SK-N-SH treated with all-trans-retinoic acid at 6 μM for 48 hours (cell line): Measurements from ENCODE around the gene ZSWIM8.

Experiments
- ATAC-seq: fragments of 200-7000 bp; cut with Tn5 transposase; 3 replicates; pipeline ENCODE4 v1.9.1; 2020; ENCODE audit warnings: mild to moderate bottlenecking, moderate library complexity
- ARNTL ChIP-seq: fragments of 450-650 bp; formaldehyde crosslinking; IDR thresholded peaks from 2 replicates; pipeline ENCODE4 v1.5.0; 2020; ENCODE audit warnings: low read depth, mild to moderate bottlenecking, moderate library complexity, borderline replicate concordance
- BACH2 ChIP-seq: fragments of 250-450 bp; sonication (Bioruptor Pico); IDR thresholded peaks from 2 replicates; pipeline ENCODE4 v1.9.0; 2021; ENCODE audit warnings: mild to moderate bottlenecking, borderline replicate concordance
- CREB5 ChIP-seq: fragments of 250-450 bp; sonication (Bioruptor Pico); IDR thresholded peaks from 2 replicates; pipeline ENCODE4 v1.5.1; 2020; ENCODE audit warnings: low read depth, mild to moderate bottlenecking, moderate library complexity
- CSDC2 ChIP-seq: fragments of 250-450 bp; sonication (Bioruptor Pico); IDR thresholded peaks from 2 replicates; pipeline ENCODE4 v1.5.0; 2020; ENCODE audit warnings: mild to moderate bottlenecking, moderate library complexity
- CSRNP3 ChIP-seq: fragments of 250-450 bp; sonication (Bioruptor Pico); IDR thresholded peaks from 2 replicates; pipeline ENCODE4 v1.5.1; 2021; ENCODE audit warnings: mild to moderate bottlenecking, moderate library complexity
- ESRRG ChIP-seq: fragments of 250-450 bp; sonication (Bioruptor Pico); IDR thresholded peaks from 2 replicates; pipeline ENCODE4 v1.6.1; 2021; ENCODE audit warnings: mild to moderate bottlenecking
- ISL1 ChIP-seq: fragments of 250-450 bp; sonication (Bioruptor Pico); IDR thresholded peaks from 2 replicates; pipeline ENCODE4 v2.1.2; 2022; ENCODE audit warnings: mild to moderate bottlenecking, moderate library complexity
- OSR1 ChIP-seq: fragments of 250-450 bp; sonication (Bioruptor Pico); IDR thresholded peaks from 2 replicates; pipeline ENCODE4 v1.8.0; 2022; ENCODE audit warnings: moderate library complexity, mild to moderate bottlenecking, inconsistent platforms
- PATZ1 ChIP-seq: fragments of 250-450 bp; sonication (Bioruptor Pico); IDR thresholded peaks from 2 replicates; pipeline ENCODE4 v1.8.0; 2020; ENCODE audit warnings: mild to moderate bottlenecking, moderate library complexity, borderline replicate concordance
- POU6F1 ChIP-seq: fragments of 250-450 bp; sonication (Bioruptor Pico); IDR thresholded peaks from 2 replicates; pipeline ENCODE4 v1.8.0; 2021; ENCODE audit warnings: low read depth, mild to moderate bottlenecking, moderate library complexity, borderline replicate concordance
- PPARA ChIP-seq: fragments of 250-450 bp; sonication (Bioruptor Pico); IDR thresholded peaks from 2 replicates; pipeline ENCODE4 v1.5.0; 2020; ENCODE audit warnings: mild to moderate bottlenecking, borderline replicate concordance
- SNAI2 ChIP-seq: fragments of 250-450 bp; sonication (Bioruptor Pico); IDR thresholded peaks from 2 replicates; pipeline ENCODE4 v1.5.0; 2020; ENCODE audit warnings: mild to moderate bottlenecking, moderate library complexity
- TCF4 ChIP-seq: fragments of 250-450 bp; sonication (Bioruptor Pico); IDR thresholded peaks from 2 replicates; pipeline ENCODE4 v1.8.0; 2021; ENCODE audit warnings: mild to moderate bottlenecking, moderate library complexity, borderline replicate concordance
- TOX ChIP-seq: fragments of 250-450 bp; sonication (Bioruptor Pico); IDR thresholded peaks from 2 replicates; pipeline ENCODE4 v1.8.0; 2021; ENCODE audit warnings: mild to moderate bottlenecking, moderate library complexity, borderline replicate concordance
- TSHZ2 ChIP-seq: fragments of 250-450 bp; sonication (Bioruptor Pico); IDR thresholded peaks from 2 replicates; pipeline ENCODE4 v1.5.0; 2020; ENCODE audit warnings: mild to moderate bottlenecking, moderate library complexity
- ZC3H10 ChIP-seq: fragments of 250-450 bp; sonication (Bioruptor Pico); IDR thresholded peaks from 2 replicates; pipeline ENCODE4 v1.5.1; 2021; ENCODE audit warnings: mild to moderate bottlenecking, moderate library complexity
- ZFP3 ChIP-seq: fragments of 250-450 bp; sonication (Bioruptor Pico); IDR thresholded peaks from 2 replicates; pipeline ENCODE4 v1.5.0; 2020; ENCODE audit warnings: mild to moderate bottlenecking, moderate library complexity
- ZFP30 ChIP-seq: fragments of 450-650 bp; formaldehyde crosslinking; IDR thresholded peaks from 2 replicates; pipeline ENCODE4 v1.5.0; 2022; ENCODE audit warnings: mild to moderate bottlenecking, moderate library complexity
- ZNF70 ChIP-seq: fragments of 450-650 bp; formaldehyde crosslinking; IDR thresholded peaks from 2 replicates; pipeline ENCODE4 v1.5.0; 2020; ENCODE audit warnings: mild to moderate bottlenecking, moderate library complexity
- ZNF8 ChIP-seq: fragments of 450-650 bp; formaldehyde crosslinking; IDR thresholded peaks from 2 replicates; pipeline ENCODE4 v1.5.0; 2020; ENCODE audit warnings: mild to moderate bottlenecking, moderate library complexity

Gene ZSWIM8

GRCh38 chr10:73781879-73782748 lies 3.3 kb upstream of the ZSWIM8 start, which contains the start of gene CHCHD1 (continued):
- no peak for TF ChIP-seq TSHZ2 (CRISPR knock-in tag)
- TF ChIP-seq, all 23 proteins: peak for 0

GRCh38 chr10:73782749-73783085 lies 2.7 kb upstream of the ZSWIM8 start:
- TF ChIP-seq POU6F1 (CRISPR knock-in tag) (no peak), PPARA (CRISPR knock-in tag) (no peak), CSDC2 (no peak), CSRNP3 (no peak), ZNF70 (CRISPR knock-in tag) (no peak), ZFP30 (no peak), PATZ1 (CRISPR knock-in tag) (no peak), SNAI2 (CRISPR knock-in tag) (no peak), ZNF8 (CRISPR knock-in tag) (no peak), ISL1 (CRISPR knock-in tag) (no peak), TOX (CRISPR knock-in tag) (no peak), TSHZ2 (CRISPR knock-in tag) (no peak), ESRRG (CRISPR knock-in tag) (no peak), ARNTL (CRISPR knock-in tag) (no peak), BACH2 (CRISPR knock-in tag) (no peak), TCF4 (no peak), CREB5 (CRISPR knock-in tag) (no peak), OSR1 (CRISPR knock-in tag) (no peak), ZC3H10 (CRISPR knock-in tag) (no peak), ZFP3 (CRISPR knock-in tag) (no peak)
- no peak for ATAC-seq
